Heart right ventricle (tissue), 16 donors: ENCODE data around the gene TUSC1. TPM values are rescaled to one million over a fixed set of nuclear protein-coding genes. Genes with fewer than 3 reads are reported as not detected.

Source experiments
- ATAC-seq, 8 donors: fragments of 200-7000 bp; cut with Tn5 transposase; one replicate each; pipeline ENCODE4 v1.9.1; 2020; ENCODE audit warnings: mild to moderate bottlenecking in 8 of 8, moderate library complexity in 8 of 8, moderate number of reproducible peaks in 1 of 8
- DNase-seq, 2 donors: peaks; one replicate each; pipeline ENCODE4 v3.0.0-alpha.2; 2020
- H3K27ac ChIP-seq, 10 donors: fragments of 200-600 bp; sonication (generic) in 2 of 10; one replicate each; pipeline versions ENCODE4 v1.5.0 to v1.8.0; 2020 to 2022; ENCODE audit warnings: mild to moderate bottlenecking in 3 of 10
- H3K27me3 ChIP-seq, 7 donors: fragments of 200-600 bp; one replicate each; pipeline ENCODE4 v1.8.0; 2021 to 2022; ENCODE audit warnings: mild to moderate bottlenecking in 2 of 7
- H3K36me3 ChIP-seq, 9 donors: fragments of 200-600 bp; sonication (generic) in 1 of 9; one replicate each; pipeline versions ENCODE4 v1.5.0 to v1.8.0; 2020 to 2022; ENCODE audit warnings: mild to moderate bottlenecking in 2 of 9
- H3K4me1 ChIP-seq, 9 donors: fragments of 200-600 bp; sonication (generic) in 1 of 9; one replicate each; pipeline versions ENCODE4 v1.5.0 to v1.8.0; 2020 to 2022; ENCODE audit warnings: mild to moderate bottlenecking in 4 of 9
- H3K4me3 ChIP-seq, 10 donors: fragments of 200-600 bp; sonication (generic) in 2 of 10; one replicate each; pipeline versions ENCODE4 v1.5.0 to v1.8.0; 2020 to 2022; ENCODE audit warnings: mild to moderate bottlenecking in 7 of 10, moderate library complexity in 2 of 10
- H3K9me3 ChIP-seq, 11 donors: fragments of 200-600 bp in 10 of 11; sonication (generic) in 2 of 11; one replicate each; pipeline versions ENCODE4 v1.5.0 to v1.8.0; 2013 to 2022; ENCODE audit warnings: mild to moderate bottlenecking in 2 of 11, control low read depth in 1 of 11, moderate library complexity in 1 of 11
- CTCF ChIP-seq, 9 donors: fragments of 200-600 bp; sonication (generic) in 2 of 9; IDR thresholded peaks; one replicate each; pipeline versions ENCODE4 v1.5.0 to v1.8.0; 2021 to 2022; ENCODE audit warnings: antibody characterized with exemption in 9 of 9, mild to moderate bottlenecking in 5 of 9, moderate library complexity in 1 of 9
- WGBS, 2 donors: extraction: QIAGEN DNeasy Blood & Tissue Kit; methylation state at CpG; one replicate each; pipeline ENCODE4 v1.1.7; 2013; ENCODE audit warnings: inconsistent platforms in 1 of 2; 5-methylcytosine and 5-hydroxymethylcytosine counted together
- intact Hi-C, 10 donors: fragments of 100-400 bp; cut with DNase I; formaldehyde crosslinking; loops; one replicate each; pipeline versions ENCODE4 v1.11.1 to v1.14.2; 2022
- long read RNA-seq, 3 donors: library from polyadenylated mRNA; unstranded; transcript quantifications; one replicate each; pipeline ENCODE4 v2.0.0, GENCODE V29; 2020 to 2021
- polyA plus RNA-seq, 2 donors: library from polyadenylated mRNA; stranded (reverse); fragments of 200-250 nt; gene quantifications; one replicate each; pipeline ENCODE4 v1.2.3, GENCODE V29; 2013
- total RNA-seq, 10 donors: library from RNA; stranded (reverse); fragmentation: NEBNext Ultra II Directional in 3 of 10; extraction: Animal tissue kit (Norgen Biotek cat#: 25700) in 3 of 10; gene quantifications; one replicate each; pipeline versions ENCODE4 v1.2.1 to v1.2.4, GENCODE V29; 2021 to 2023
- donor health status: Arrhythmogenic right ventricular cardiomyopathy.
- donor health status: ischemic (EF 13 %, LVEDD 7.1; RV severe dilation, severe dysfunction).
- donor health status: healthy with polysubstance abuse.
- donor health status: DM: no; HTN: yes; CAD: no.
- donor health status: DM: no; HTN: no; CAD: no.
- donor health status: ischemic (EF 25% LVEDD 6.9; RV normal size, moderate dysfunction).
- donor health status: ischemic (EF 25% LVEDD 5.7; RV mildly dilated, moderate dysfunction).
- donor health status: healthy.
- donor health status: DM: yes; HTN: yes; CAD: no.
- donor health status: Ischemic cardiomyopathy.
- donor health status: ischemic (EF 35%, LVEDD 5.7; RV mildly dilated, moderate dysfunction).
- donor health status: nonischemic (EF 11% LVEDD 7.7; RV severe dilation, severe dysfunction).
- donor health status: DM: yes; HTN: yes; CAD: no.
- donor health status: PGD.
- donor health status: ischemic (EF 29% LVEDD 5.4; RV normal size, mild dysfunction).
- donor health status: nonischemic (EF 23%, LVEDD 6.1; RV moderate dilation, normal function).

The TUSC1 gene
- total RNA-seq (10 to 100 TPM in 3 of 10 donors, 1 to 10 TPM in 7; 5.7 to 14.3 (median 7.8) TPM), polyA plus RNA-seq (10 to 100 TPM in 1 of 2 donors, 1 to 10 TPM in 1; 4.3 to 12.1 TPM)
- long read RNA-seq, donor 1, transcript TUSC1-201 (1 exons, 2,052 nt): major isoform, 43 of 43 reads
- long read RNA-seq, donor 1, partial matches to known transcripts: 0 of 43 reads
- long read RNA-seq, donor 1, other reads (novel, unspliced or antisense): 0 of 43 reads
- long read RNA-seq, donor 2, transcript TUSC1-201 (1 exons, 2,052 nt): major isoform, 37 of 37 reads
- long read RNA-seq, donor 2, partial matches to known transcripts: 0 of 37 reads
- long read RNA-seq, donor 2, other reads (novel, unspliced or antisense): 0 of 37 reads
- long read RNA-seq, donor 3, transcript TUSC1-201 (1 exons, 2,052 nt): major isoform, 8 of 8 reads
- long read RNA-seq, donor 3, partial matches to known transcripts: 0 of 8 reads
- long read RNA-seq, donor 3, other reads (novel, unspliced or antisense): 0 of 8 reads

- 0 to 1% methylated on average over 48 to 57 of the region's 57 CpGs for WGBS, 2 donors
- H3K4me1 ChIP-seq: peaks cover 0 to 18% (median 13%) of the 10 kb centered on the region in 9 donors
- H3K27me3 ChIP-seq: no peaks in the 10 kb centered on the region
- peak within 1 kb of the TSS; percentile 63 to 98 (median 84) for H3K4me3 ChIP-seq
- DNase-seq: peak; percentile 83 to 88
- no peaks in the 10 kb centered on the region for H3K36me3 ChIP-seq
- ATAC-seq: peak; percentile 81 to 94 (median 87)
- intact Hi-C loops: no loop called here
- peaks cover 0 to 5% (median 0%) of the 10 kb centered on the region in 11 donors for H3K9me3 ChIP-seq
- peak in 3 of 9 donors; percentile 4 to 28 (median 21) for TF ChIP-seq CTCF (IDR thresholded peaks at IDR 0.05)
- peak within 1 kb of the TSS; percentile 93 to 99 (median 96) for H3K27ac ChIP-seq
Observed at GRCh38 chr9:25678147-25678666, at the start of gene TUSC1. Gene TUSC1 (minus strand): TSS chr9:25678444. CDS start chr9:25678312, 132 bp downstream.

GRCh38 chr9:25726871-25727410, 48.7 kb upstream of the TUSC1 start:
- WGBS, 2 donors: 42 to 65% methylated on average over 2 of the region's 2 CpGs
- Histone ChIP-seq H3K27me3 (no peaks in the 10 kb centered on the region), H3K4me1 (no peaks in the 10 kb centered on the region), H3K9me3 (peaks cover 0 to 10% (median 0%) of the 10 kb centered on the region in 11 donors), H3K4me3 (no peak overlapping the region), H3K27ac (no peak overlapping the region), H3K36me3 (no peaks in the 10 kb centered on the region)
- ATAC-seq (no peak), DNase-seq (no peak)
- TF ChIP-seq CTCF (IDR thresholded peaks at IDR 0.05): no peak
- intact Hi-C loops: loop anchor here in 1 of 10 donors (5.0 kb wide), 1 partner anchor 710 kb away; no protein-coding TSS in a partner anchor

DNA sequence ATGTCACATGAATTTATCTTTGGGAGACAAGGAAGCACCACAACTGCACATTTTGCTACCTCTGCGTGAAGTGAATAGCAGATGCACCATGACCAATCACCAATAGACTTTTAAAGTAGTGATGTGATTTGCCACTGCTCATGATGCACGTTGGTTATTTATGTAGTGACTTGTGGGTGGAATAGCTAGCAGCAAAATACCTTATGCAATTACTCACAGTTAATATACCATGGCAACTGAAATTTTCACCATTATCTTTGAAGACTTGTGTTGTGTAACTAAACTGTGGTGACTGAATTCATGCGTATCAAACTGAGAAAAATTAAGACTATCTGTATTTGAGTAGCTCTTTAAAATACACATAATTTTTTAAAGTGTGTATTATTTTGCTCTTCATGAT, 46.2 kb upstream of the TUSC1 start:
- no peaks in the 10 kb centered on the region for H3K9me3 ChIP-seq
- no peak for ATAC-seq
- intact Hi-C loops: no loop called here

More for the DNA sequence above, 46.2 kb upstream of the TUSC1 start:
- Histone ChIP-seq H3K4me3 (no peak overlapping the region), H3K27me3 (no peaks in the 10 kb centered on the region), H3K4me1 (no peaks in the 10 kb centered on the region), H3K36me3 (no peaks in the 10 kb centered on the region), H3K27ac (no peak overlapping the region)
- no peak for TF ChIP-seq CTCF (IDR thresholded peaks at IDR 0.05)
- DNase-seq: no peak
- 88 to 90% methylated on average over 3 of the region's 3 CpGs for WGBS, 2 donors
